Measurements from ENCODE around the gene LSMEM2.

LSMEM2 gene

DNA sequence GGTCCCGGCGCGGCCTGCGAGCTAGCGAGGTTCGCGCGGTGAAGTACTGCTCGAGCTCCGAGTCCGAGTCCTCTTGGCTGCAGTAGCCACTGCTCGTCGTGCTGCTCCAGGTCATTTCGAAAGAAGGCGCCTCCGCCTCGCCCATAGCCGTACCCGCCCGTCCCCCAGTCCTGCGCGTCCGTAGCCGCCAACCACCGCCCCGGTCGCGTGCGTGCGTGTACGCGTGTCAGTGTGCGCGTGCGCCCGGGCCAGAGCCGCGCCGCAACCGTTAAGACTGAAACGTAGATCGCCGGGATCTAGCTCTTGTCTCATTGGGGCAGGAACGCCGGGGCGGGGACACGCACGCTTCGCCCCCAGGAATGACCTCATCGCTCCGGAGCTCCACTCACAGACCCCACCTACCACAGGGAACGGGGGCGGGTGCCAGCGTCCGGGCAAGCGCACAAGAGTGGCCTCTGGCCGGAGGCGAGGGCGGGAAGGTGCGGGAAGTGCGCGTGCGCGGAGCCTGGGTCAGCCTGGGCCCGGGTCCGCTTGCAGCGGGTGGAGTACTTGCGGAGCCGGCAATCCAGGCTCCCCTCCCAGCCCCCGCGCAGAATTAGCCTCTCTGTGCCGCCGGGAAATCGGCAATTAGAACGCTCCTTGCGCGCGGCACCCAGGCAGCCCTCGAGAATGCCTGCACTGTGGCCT lies 58.4 kb downstream of the LSMEM2 start:
- in situ Hi-C loops (cut with MboI; ENCODE audit: low sequenced_read_pairs): no loop called here

Data from HL-60/S4 treated with phorbol 12-myristate 13-acetate at 8.2 ng/mL for 4 days and 3 days (cell line).